K562 (cell line): ENCODE measurements around the gene USP51. TPM values are rescaled to one million over a fixed set of nuclear protein-coding genes. Genes with fewer than 3 reads are reported as not detected.
A peak's percentile ranks its signal among the peaks of the same experiment; 100 is the strongest.

Experiments used
- ARID2 ChIP-seq: fragments of 450-650 bp; IDR thresholded peaks from 2 replicates; pipeline ENCODE4 v1.6.1; 2017; ENCODE audit warnings: antibody characterized with exemption, mild to moderate bottlenecking
- ATF1 ChIP-seq, 2 experiments: fragments of 450-650 bp in 1 of 2; IDR thresholded peaks; 2 replicates each; pipeline ENCODE4 v1.6.1; 2016; ENCODE audit warnings: missing compliant biosample characterization in 1 of 2, missing genetic modification characterization in 1 of 2
- C11orf30 ChIP-seq: fragments of 450-650 bp; IDR thresholded peaks from 2 replicates; pipeline ENCODE4 v1.6.1; 2016; ENCODE audit warnings: low read depth, mild to moderate bottlenecking
- CAMTA2 ChIP-seq: fragments of 250-450 bp; sonication (Bioruptor Pico); conservative IDR thresholded peaks from 2 replicates; pipeline ENCODE4 v1.5.1; 2022
- ELF1 ChIP-seq: fragments of 200-800 bp; sonication (Bioruptor generic); IDR thresholded peaks from 2 replicates; pipeline ENCODE4 v1.6.1; 2016; ENCODE audit warnings: missing genetic modification characterization, missing compliant biosample characterization
- EP400 ChIP-seq: fragments of 450-650 bp; IDR thresholded peaks from 2 replicates; pipeline ENCODE4 v1.6.1; 2017; ENCODE audit warnings: antibody characterized with exemption, mild to moderate bottlenecking, moderate library complexity
- ILK ChIP-seq: fragments of 450-650 bp; IDR thresholded peaks from 2 replicates; pipeline ENCODE4 v1.6.1; 2016; ENCODE audit warnings: missing genetic modification characterization, low read depth, mild to moderate bottlenecking, missing compliant biosample characterization, moderate library complexity, borderline replicate concordance
- NFRKB ChIP-seq: fragments of 450-650 bp; IDR thresholded peaks from 2 replicates; pipeline ENCODE4 v1.6.1; 2016; ENCODE audit warnings: low read depth
- POLR2A ChIP-seq: fragments of 450-650 bp; conservative IDR thresholded peaks from 2 replicates; pipeline ENCODE4 v1.6.1; 2016
- POLR2G ChIP-seq: fragments of 200-400 bp; formaldehyde crosslinking; IDR thresholded peaks from 2 replicates; pipeline ENCODE4 v1.6.1; 2017; ENCODE audit warnings: low read depth, mild to moderate bottlenecking, antibody characterized with exemption, low read length, moderate library complexity
- RBBP5 ChIP-seq: fragments of 200-600 bp; sonication (generic); IDR thresholded peaks from 2 replicates; pipeline ENCODE4 v1.6.1; 2012; ENCODE audit warnings: borderline replicate concordance, mild to moderate bottlenecking, low read length, control low read depth, inconsistent platforms; ENCODE audit not compliant: insufficient read depth, poor library complexity, severe bottlenecking
- SPI1 ChIP-seq: IDR thresholded peaks from 2 replicates; pipeline ENCODE4 v1.6.1; 2011; ENCODE audit warnings: low read depth, low read length, control low read depth, borderline replicate concordance
- TFAM ChIP-seq: fragments of 250-450 bp; sonication (Bioruptor Pico); conservative IDR thresholded peaks from 2 replicates; pipeline ENCODE4 v1.5.0; 2021; ENCODE audit warnings: mild to moderate bottlenecking, moderate library complexity
- ZFX ChIP-seq: sonication (generic); formaldehyde crosslinking; IDR thresholded peaks from 2 replicates; pipeline ENCODE4 v1.8.0; 2022; ENCODE audit warnings: mild to moderate bottlenecking, missing genetic modification reagents, moderate library complexity
- polyA plus RNA-seq, 8 experiments: library from polyadenylated mRNA; depleted of rRNA in 4 of 8; stranded (reverse) in 5 of 8; unstranded in 3 of 8; fragments of >200 nt; fragmentation: Nextera tagmentation in 2 of 8; fragmentation: Illumina TruSeq in 1 of 8; extraction: Ambion mirVana in 2 of 8; extraction: Trizol in 1 of 8; gene quantifications; 2 replicates each; pipeline versions ENCODE4 v1.2.1 to v1.2.3, GENCODE V29; 2011 to 2014; ENCODE audit warnings: inconsistent platforms in 1 of 8, missing spikeins in 1 of 8
- total RNA-seq, 7 experiments: library from RNA; depleted of rRNA in 6 of 7; stranded (reverse); fragments of >200 nt in 6 of 7; fragmentation: Illumina TruSeq in 2 of 7; extraction: Trizol in 2 of 7; gene quantifications; 2 replicates each; pipeline versions ENCODE4 v1.2.1 to v1.2.3, GENCODE V29; 2011 to 2021; ENCODE audit warnings: low replicate concordance in 1 of 7
- TF ChIP-seq, protein P1 (sequence below): fragments of 450-650 bp; IDR thresholded peaks from 2 replicates; pipeline ENCODE4 v1.6.1; 2016; ENCODE audit warnings: low read depth
- TF ChIP-seq, protein P2 (sequence below): fragments of 450-650 bp; IDR thresholded peaks from 2 replicates; pipeline ENCODE4 v1.6.1; 2014; ENCODE audit warnings: low read depth, mild to moderate bottlenecking, moderate library complexity, borderline replicate concordance
- TF ChIP-seq, protein P3 (sequence below): sonication (generic); formaldehyde crosslinking; IDR thresholded peaks from 2 replicates; pipeline ENCODE4 v1.8.0; 2022; ENCODE audit warnings: missing genetic modification reagents, mild to moderate bottlenecking, moderate library complexity, borderline replicate concordance

The USP51 gene
- total and polyA plus RNA-seq, 9 of the 15 experiments (the other 6 are each of a cell fraction or from before 2014, with no cell fraction given) = 0.59 to 3.9 (median 1.3) TPM

DNA sequence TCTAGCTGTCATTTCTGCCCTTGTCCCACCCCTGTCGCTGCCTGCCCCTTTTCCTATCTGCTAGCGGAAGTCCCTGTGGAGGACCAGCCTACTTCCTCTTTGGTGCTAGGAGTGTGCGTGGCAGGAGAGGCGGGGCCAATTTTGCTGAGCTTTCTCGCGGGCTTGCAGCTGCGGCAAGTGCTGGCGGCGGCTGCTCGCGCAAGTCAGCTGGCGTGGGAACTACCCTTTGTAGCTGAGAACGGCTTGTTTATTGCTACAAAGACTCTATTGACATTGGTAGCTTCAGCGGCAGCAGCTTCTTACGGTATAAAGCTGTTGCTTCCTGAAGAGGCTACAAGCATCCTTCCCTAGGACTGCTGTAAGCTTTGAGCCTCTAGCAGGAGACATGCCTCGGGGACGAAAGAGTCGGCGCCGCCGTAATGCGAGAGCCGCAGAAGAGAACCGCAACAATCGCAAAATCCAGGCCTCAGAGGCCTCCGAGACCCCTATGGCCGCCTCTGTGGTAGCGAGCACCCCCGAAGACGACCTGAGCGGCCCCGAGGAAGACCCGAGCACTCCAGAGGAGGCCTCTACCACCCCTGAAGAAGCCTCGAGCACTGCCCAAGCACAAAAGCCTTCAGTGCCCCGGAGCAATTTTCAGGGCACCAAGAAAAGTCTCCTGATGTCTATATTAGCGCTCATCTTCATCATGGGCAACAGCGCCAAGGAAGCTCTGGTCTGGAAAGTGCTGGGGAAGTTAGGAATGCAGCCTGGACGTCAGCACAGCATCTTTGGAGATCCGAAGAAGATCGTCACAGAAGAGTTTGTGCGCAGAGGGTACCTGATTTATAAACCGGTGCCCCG is 37.4 kb downstream of the USP51 start, which contains the start of gene MAGEH1 (continued):
- TF ChIP-seq, protein P1, sequence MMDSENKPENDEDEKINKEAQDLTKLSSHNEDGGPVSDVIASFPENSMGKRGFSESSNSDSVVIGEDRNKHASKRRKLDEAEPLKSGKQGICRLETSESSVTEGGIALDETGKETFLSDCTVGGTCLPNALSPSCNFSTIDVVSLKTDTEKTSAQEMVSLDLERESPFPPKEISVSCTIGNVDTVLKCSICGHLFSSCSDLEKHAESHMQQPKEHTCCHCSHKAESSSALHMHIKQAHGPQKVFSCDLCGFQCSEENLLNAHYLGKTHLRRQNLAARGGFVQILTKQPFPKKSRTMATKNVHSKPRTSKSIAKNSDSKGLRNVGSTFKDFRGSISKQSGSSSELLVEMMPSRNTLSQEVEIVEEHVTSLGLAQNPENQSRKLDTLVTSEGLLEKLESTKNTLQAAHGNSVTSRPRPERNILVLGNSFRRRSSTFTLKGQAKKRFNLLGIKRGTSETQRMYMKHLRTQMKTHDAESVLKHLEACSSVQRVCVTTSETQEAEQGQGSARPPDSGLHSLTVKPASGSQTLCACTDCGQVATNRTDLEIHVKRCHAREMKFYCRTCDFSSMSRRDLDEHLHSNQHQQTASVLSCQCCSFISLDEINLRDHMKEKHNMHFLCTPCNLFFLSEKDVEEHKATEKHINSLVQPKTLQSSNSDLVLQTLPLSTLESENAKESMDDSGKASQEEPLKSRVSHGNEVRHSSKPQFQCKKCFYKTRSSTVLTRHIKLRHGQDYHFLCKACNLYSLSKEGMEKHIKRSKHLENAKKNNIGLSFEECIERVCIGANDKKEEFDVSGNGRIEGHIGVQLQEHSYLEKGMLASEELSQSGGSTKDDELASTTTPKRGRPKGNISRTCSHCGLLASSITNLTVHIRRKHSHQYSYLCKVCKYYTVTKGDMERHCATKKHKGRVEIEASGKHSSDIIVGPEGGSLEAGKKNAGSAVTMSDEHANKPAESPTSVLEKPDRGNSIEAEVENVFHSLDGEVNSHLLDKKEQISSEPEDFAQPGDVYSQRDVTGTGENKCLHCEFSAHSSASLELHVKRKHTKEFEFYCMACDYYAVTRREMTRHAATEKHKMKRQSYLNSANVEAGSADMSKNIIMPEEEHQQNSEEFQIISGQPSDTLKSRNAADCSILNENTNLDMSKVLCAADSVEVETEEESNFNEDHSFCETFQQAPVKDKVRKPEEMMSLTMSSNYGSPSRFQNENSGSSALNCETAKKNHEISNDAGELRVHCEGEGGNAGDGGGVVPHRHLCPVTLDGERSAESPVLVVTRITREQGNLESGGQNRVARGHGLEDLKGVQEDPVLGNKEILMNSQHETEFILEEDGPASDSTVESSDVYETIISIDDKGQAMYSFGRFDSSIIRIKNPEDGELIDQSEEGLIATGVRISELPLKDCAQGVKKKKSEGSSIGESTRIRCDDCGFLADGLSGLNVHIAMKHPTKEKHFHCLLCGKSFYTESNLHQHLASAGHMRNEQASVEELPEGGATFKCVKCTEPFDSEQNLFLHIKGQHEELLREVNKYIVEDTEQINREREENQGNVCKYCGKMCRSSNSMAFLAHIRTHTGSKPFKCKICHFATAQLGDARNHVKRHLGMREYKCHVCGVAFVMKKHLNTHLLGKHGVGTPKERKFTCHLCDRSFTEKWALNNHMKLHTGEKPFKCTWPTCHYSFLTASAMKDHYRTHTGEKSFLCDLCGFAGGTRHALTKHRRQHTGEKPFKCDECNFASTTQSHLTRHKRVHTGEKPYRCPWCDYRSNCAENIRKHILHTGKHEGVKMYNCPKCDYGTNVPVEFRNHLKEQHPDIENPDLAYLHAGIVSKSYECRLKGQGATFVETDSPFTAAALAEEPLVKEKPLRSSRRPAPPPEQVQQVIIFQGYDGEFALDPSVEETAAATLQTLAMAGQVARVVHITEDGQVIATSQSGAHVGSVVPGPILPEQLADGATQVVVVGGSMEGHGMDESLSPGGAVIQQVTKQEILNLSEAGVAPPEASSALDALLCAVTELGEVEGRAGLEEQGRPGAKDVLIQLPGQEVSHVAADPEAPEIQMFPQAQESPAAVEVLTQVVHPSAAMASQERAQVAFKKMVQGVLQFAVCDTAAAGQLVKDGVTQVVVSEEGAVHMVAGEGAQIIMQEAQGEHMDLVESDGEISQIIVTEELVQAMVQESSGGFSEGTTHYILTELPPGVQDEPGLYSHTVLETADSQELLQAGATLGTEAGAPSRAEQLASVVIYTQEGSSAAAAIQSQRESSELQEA = no peak
- TF ChIP-seq ZFX (CRISPR knock-in tag) = 0 out of 2 replicates have a peak, but pooled peaks have one; percentile 20
- peak; percentile 49 for TF ChIP-seq ELF1 (tag)
- TF ChIP-seq POLR2G = peak; percentile 67
- TF ChIP-seq NFRKB = no peak
- peak; percentile 61 for TF ChIP-seq POLR2A
- peak; percentile 26 for TF ChIP-seq RBBP5
- TF ChIP-seq TFAM (CRISPR knock-in tag) = no peak
- peak; percentile 31; the same call in 1 of the 2 replicates for TF ChIP-seq C11orf30
- peak; percentile 72 for TF ChIP-seq SPI1
- peak; percentile 57 for TF ChIP-seq EP400
- no peak for TF ChIP-seq ARID2
- TF ChIP-seq, protein P2, sequence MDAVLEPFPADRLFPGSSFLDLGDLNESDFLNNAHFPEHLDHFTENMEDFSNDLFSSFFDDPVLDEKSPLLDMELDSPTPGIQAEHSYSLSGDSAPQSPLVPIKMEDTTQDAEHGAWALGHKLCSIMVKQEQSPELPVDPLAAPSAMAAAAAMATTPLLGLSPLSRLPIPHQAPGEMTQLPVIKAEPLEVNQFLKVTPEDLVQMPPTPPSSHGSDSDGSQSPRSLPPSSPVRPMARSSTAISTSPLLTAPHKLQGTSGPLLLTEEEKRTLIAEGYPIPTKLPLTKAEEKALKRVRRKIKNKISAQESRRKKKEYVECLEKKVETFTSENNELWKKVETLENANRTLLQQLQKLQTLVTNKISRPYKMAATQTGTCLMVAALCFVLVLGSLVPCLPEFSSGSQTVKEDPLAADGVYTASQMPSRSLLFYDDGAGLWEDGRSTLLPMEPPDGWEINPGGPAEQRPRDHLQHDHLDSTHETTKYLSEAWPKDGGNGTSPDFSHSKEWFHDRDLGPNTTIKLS = peak; percentile 90
- no peak for TF ChIP-seq ILK
- no peak for TF ChIP-seq CAMTA2 (CRISPR knock-in tag)
- TF ChIP-seq, protein P3, sequence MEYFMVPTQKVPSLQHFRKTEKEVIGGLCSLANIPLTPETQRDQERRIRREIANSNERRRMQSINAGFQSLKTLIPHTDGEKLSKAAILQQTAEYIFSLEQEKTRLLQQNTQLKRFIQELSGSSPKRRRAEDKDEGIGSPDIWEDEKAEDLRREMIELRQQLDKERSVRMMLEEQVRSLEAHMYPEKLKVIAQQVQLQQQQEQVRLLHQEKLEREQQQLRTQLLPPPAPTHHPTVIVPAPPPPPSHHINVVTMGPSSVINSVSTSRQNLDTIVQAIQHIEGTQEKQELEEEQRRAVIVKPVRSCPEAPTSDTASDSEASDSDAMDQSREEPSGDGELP (CRISPR knock-in tag) = peak; percentile 72; the same call in 1 of the 2 replicates
- no peak for TF ChIP-seq ATF1 (CRISPR knock-in tag; IDR thresholded peaks at IDR 0.05)
- TF ChIP-seq ATF1 (tag; IDR thresholded peaks at IDR 0.05) = peak; percentile 22; the same call in 1 of the 2 replicates
